SK-N-MC (cell line): ENCODE results near the gene C6orf132.
A peak's percentile ranks its signal among the peaks of the same experiment; 100 is the strongest.

ENCODE experiments used
- DNase-seq: peaks from one replicate; pipeline ENCODE4 v3.0.0-alpha.2; 2011; ENCODE audit warnings: low read depth, low spot score
- H3K27ac ChIP-seq: fragments of 200-600 bp; sonication (generic); 2 replicates; pipeline ENCODE4 v1.5.1; 2016; ENCODE audit warnings: mixed run types
- H3K36me3 ChIP-seq: fragments of 200-600 bp; sonication (generic); 2 replicates; pipeline ENCODE4 v1.6.1; 2017; ENCODE audit warnings: antibody characterized with exemption, low read length, mixed read lengths; ENCODE audit not compliant: insufficient read depth
- H3K4me3 ChIP-seq: fragments of 200-600 bp; sonication (generic); 2 replicates; pipeline ENCODE4 v1.5.1; 2016
- H3K9ac ChIP-seq: fragments of 200-600 bp; sonication (generic); 2 replicates; pipeline ENCODE4 v1.8.0; 2017; ENCODE audit warnings: mixed run types, mixed read lengths; ENCODE audit not compliant: insufficient read length
- H3K9me3 ChIP-seq: fragments of 200-600 bp; sonication (generic); 2 replicates; pipeline ENCODE4 v1.6.1; 2017; ENCODE audit warnings: low read depth, mild to moderate bottlenecking, antibody characterized with exemption, low read length, moderate library complexity, mixed read lengths
- EZH2 ChIP-seq: fragments of 200-600 bp; sonication (generic); IDR thresholded peaks from one replicate; pipeline ENCODE4 v1.6.1; 2017; ENCODE audit warnings: antibody characterized with exemption
- FOXP2 ChIP-seq: optimal IDR thresholded peaks from 2 replicates; pipeline ENCODE3; 2011; ENCODE audit warnings: mild to moderate bottlenecking, moderate library complexity; ENCODE audit not compliant: insufficient read depth; ENCODE audit errors: extremely low read length, control extremely low read depth
- POLR2AphosphoS5 ChIP-seq: IDR thresholded peaks from 2 replicates; pipeline ENCODE4 v1.6.1; 2012; ENCODE audit warnings: mild to moderate bottlenecking, low read depth, low read length, borderline replicate concordance

Gene C6orf132

DNA sequence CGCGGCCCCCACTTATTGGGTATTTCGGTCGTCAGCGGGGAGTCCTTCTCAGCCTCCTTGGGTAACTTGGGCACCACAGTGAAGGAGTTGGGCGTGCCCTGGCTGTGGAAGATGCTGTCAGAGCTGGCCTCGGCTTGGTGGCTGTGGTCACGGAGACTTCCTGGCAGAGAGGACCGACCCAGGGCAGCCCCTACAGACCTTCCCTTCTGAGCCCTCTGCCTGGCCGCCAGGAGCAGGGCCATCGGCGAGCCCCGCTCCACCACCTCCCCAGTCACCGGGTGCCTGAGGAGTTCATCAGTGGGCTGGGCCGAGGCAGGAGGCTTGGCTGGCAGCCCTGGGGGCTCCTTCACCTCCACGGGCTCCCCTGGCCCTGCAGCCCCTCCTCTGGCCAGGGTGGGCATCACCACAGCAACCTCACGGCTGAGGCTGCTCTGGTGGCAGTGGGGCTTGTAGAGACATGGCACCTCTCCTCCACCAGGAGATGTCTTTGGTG is 37.2 kb downstream of the C6orf132 start:
- no peak for DNase-seq
- TF ChIP-seq POLR2AphosphoS5 (no peak), EZH2 (no peak), FOXP2 (no peak)
- no peaks in the 10 kb centered on the region for H3K36me3 ChIP-seq
- no peaks in the 10 kb centered on the region for H3K9me3 ChIP-seq
- no peak overlapping the region for H3K27ac ChIP-seq
- H3K9ac ChIP-seq: no peak overlapping the region
- H3K4me3 ChIP-seq: no peak overlapping the region

DNA sequence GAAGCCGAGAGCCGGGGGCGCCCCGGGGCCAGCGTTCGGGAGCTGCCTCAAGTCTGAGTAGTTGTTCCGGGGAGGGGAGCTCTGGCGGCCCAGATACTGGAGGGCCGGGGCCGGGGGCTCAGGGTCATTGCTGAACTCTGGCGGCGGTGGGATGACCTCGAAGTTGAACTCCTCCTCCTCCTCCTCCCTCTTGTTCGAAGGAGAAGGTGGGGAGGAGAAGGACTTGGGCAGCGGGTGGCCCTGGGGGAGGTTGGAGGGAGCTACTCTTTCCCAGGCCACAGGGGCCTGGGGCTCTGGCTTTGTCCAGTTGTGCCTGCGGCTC is 37.7 kb downstream of the C6orf132 start:
- H3K4me3 ChIP-seq: 0 out of 2 replicates have a peak overlapping the region, but pooled peaks have one; percentile 28
- TF ChIP-seq FOXP2 (no peak), POLR2AphosphoS5 (no peak), EZH2 (no peak)
- H3K9ac ChIP-seq: no peak overlapping the region
- no peak overlapping the region for H3K27ac ChIP-seq
- H3K36me3 ChIP-seq: no peaks in the 10 kb centered on the region
- no peak for DNase-seq
- no peaks in the 10 kb centered on the region for H3K9me3 ChIP-seq

DNA sequence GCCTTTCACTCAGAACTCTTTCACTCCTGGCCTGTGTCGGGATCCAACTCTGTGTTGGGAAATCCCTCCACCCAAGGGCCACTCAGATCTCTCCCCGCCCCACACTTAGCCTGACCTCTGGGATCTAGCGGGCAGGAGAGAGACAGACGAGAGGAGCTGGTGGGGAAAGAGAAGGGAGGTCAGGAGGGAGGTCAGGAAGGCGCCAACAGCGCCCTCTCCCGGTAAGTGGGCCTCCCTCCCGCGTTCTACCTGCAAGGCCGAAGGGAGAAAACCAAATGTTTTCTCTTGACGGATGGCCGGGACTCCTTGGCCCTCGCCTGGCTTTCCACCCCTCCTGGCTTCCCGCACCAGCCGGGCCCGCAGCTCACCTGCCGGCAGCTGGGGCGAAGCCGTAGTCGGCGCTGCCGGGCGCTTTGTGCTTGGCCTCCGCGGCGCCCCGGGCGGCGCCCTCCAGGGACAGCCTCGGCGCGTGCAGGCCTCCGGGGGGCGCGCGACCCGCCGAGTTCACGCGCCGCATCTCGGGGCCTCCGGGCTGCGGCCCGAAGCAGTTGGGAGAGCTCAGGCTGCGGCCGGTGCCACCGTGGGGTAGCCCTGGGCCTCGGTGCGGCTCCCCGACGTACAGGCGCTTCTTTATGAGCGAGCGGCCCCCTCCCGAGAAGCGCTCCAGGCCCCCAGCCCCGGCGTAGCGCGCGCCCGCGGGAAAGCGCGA is 38.2 kb downstream of the C6orf132 start:
- no peaks in the 10 kb centered on the region for H3K9me3 ChIP-seq
- peak overlapping the region; percentile 28; the same call in 1 of the 2 replicates for H3K4me3 ChIP-seq
- TF ChIP-seq POLR2AphosphoS5: no peak
- no peak for TF ChIP-seq FOXP2
- no peak for TF ChIP-seq EZH2
- DNase-seq: no peak
- no peak overlapping the region for H3K27ac ChIP-seq
- no peaks in the 10 kb centered on the region for H3K36me3 ChIP-seq
- H3K9ac ChIP-seq: no peak overlapping the region

DNA sequence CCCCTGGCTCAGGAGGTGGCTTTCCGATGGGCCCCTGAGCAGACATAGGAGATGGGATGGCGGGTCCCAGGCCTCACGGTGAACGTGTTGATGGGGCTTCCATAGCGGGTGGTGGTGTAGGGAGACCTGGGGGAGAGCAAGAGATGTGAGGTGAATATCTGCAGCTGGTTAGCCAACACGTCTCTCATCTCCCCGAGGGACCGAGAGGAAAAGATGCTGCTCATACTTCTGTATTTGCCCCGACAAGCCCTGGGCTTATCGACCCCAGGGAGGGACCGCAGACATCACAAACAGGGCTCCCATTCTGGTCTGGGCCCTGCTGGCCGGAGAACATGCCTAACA is 38.7 kb downstream of the C6orf132 start:
- no peak for DNase-seq
- H3K9ac ChIP-seq: no peak overlapping the region
- H3K9me3 ChIP-seq: no peaks in the 10 kb centered on the region
- no peak overlapping the region for H3K4me3 ChIP-seq
- TF ChIP-seq EZH2 (no peak), POLR2AphosphoS5 (no peak), FOXP2 (no peak)
- H3K36me3 ChIP-seq: no peaks in the 10 kb centered on the region
- H3K27ac ChIP-seq: no peak overlapping the region

DNA sequence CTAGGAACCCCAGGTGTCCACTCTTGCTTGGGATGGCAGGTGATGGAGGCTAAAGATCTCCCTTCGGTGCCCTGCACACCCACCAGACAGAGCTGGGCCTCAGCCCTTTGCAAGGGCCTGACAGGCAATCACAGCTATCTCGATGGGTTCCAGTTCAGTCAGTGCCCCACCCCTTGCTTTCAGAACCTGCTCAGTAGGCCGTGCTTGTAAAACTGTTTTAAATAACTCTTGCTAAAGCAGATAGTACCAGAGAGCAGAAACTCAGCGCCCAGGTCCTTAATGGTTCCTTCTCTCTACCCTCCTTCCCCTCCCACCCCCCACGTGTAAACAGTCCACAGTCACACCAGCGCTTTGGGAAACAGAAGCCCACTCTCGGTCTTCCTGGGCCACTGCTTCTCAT is 39.2 kb downstream of the C6orf132 start:
- TF ChIP-seq FOXP2 (no peak), EZH2 (no peak), POLR2AphosphoS5 (no peak)
- no peak overlapping the region for H3K9ac ChIP-seq

DNA sequence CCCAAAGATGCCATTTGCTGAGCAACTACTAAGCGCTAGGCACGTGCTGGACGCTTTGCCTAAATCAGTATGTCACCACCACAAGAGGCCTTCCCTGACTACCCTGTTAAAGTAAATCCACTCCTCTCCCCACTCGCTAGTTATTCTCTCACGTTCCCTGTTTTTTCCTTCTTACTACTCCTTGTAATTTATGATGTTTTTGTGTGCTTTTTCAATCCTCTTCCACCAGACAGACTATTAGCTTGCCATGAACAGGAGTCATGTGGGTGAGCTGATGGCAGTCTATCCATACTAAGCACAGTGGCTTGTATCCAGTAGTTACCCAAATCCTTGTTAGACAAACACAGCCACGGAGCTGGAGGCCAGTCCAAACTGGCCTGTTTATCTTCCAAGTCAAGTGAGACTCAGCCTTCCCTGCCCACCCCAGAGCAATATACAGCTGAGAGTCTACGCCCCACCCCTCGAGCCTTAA is 41.2 kb downstream of the C6orf132 start:
- H3K9me3 ChIP-seq: no peaks in the 10 kb centered on the region
- no peaks in the 10 kb centered on the region for H3K36me3 ChIP-seq
- no peak overlapping the region for H3K27ac ChIP-seq
- no peak overlapping the region for H3K4me3 ChIP-seq
- no peak for DNase-seq
- no peak for TF ChIP-seq POLR2AphosphoS5
- TF ChIP-seq EZH2: no peak
- no peak for TF ChIP-seq FOXP2
- no peak overlapping the region for H3K9ac ChIP-seq

More for the DNA sequence above, 39.2 kb downstream of the C6orf132 start:
- Histone ChIP-seq H3K9me3 (no peaks in the 10 kb centered on the region), H3K27ac (no peak overlapping the region), H3K36me3 (no peaks in the 10 kb centered on the region), H3K4me3 (no peak overlapping the region)
- DNase-seq: no peak

DNA sequence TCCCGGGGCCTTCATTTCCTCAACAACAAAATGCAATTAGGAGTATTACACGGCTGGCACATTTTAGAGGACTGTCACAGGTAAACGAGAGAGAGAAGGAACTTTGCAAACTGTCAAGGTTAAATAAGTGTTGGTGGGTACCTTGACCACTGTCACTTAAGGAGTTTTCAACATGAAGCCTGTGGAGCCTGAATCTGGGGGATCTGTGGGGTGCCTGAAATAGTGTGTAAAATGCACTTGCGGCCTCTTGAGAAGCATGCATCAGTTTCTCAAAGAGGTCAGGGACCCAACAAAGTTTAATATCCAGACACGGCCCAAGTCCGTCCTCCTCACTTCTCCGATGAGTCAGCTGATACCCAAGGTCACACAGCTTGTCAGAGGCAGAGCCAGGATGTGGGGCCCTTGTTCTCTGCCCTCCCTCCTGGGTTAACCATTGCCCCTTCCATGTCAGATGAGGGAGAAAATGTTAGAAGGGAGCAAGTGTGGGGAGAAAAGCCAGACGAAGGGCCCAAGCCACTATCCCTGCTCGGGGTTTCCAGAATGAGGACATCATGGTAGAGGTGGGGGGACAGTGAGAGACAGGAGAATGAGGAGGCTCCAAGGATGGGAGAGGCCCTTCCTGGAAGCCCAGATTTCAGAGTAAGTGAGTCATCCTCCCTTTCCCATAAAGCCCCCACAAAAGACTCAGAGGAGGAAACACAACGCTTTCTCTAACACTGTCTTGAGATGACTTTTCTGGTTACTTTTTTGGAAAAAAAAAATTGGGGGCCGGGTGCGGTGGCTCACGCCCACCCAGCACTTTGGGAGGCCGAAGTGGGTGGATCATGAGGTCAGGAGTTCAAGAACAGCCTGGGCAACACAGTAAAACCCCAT is 42.2 kb downstream of the C6orf132 start:
- Histone ChIP-seq H3K9ac (no peak overlapping the region), H3K4me3 (no peak overlapping the region), H3K9me3 (no peaks in the 10 kb centered on the region), H3K27ac (no peak overlapping the region), H3K36me3 (no peaks in the 10 kb centered on the region)
- TF ChIP-seq POLR2AphosphoS5: no peak
- no peak for TF ChIP-seq EZH2
- TF ChIP-seq FOXP2: no peak
- DNase-seq: no peak

DNA sequence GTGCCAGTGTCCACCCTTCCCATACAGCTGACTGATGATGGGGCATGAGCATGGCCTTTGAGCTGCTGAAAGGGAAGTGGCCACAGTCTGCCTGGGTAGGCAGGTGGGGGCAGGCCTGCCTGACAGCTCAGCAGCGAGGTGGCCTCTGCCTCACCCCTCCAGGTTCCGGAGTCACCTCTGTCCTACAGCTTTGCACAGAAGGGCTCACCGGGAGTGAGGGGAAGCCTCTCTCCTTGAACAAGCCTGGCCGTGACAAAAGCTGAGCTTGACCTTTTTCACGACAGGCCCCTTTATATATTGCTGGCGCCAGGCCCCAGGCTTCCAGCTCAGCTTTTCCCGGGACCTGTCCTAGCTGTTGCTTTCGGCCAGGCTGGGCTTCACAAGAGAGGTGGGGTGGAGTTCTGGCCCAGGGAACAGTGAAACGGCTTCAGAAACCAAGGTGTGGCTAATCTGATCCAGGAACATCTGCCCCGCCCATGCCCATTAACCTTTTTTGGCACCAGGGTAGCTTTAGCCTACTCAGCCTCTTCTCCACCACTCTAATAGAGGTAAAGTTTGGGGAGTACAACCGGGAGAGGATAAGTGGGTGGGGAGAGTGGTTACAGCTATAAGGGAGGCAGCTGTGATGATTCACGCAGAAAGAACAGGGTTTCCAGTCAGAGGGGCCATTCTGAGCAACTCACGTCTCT is 42.9 kb downstream of the C6orf132 start:
- Histone ChIP-seq H3K4me3 (no peak overlapping the region), H3K36me3 (no peaks in the 10 kb centered on the region), H3K9ac (no peak overlapping the region), H3K9me3 (no peaks in the 10 kb centered on the region), H3K27ac (no peak overlapping the region)
- TF ChIP-seq EZH2: no peak
- TF ChIP-seq POLR2AphosphoS5: no peak
- no peak for TF ChIP-seq FOXP2
- DNase-seq: no peak
